ENCODE data around the gene NCKAP1. TPM values are rescaled to one million over a fixed set of nuclear protein-coding genes. Genes with fewer than 3 reads are reported as not detected.

Gene NCKAP1
- total and polyA plus RNA-seq, 2 of the 4 experiments (the other 2 are of a cell fraction): 91.1 to 160 TPM

GRCh38 chr2:183025993-183026392, 12.3 kb downstream of the NCKAP1 start:
- Histone ChIP-seq H2BK120ac (ENCODE audit: low read depth, low read length) (no peak overlapping the region), H3K27me3 (ENCODE audit: control insufficient read depth, insufficient read depth, low read length) (no peaks in the 10 kb centered on the region), H3K9me1 (ENCODE audit: insufficient read depth, low read length) (peaks cover 3% of the 10 kb centered on the region), H3K4me1 (ENCODE audit: control insufficient read depth, insufficient read depth, low read length) (peaks cover 6% of the 10 kb centered on the region), H3K9me3 (ENCODE audit: control insufficient read depth, insufficient read depth, low read length) (no peaks in the 10 kb centered on the region), H3K4ac (ENCODE audit: low read depth, low read length) (no peak overlapping the region), H2AK5ac (ENCODE audit: low read depth, low read length) (no peak overlapping the region), H4K20me1 (ENCODE audit: insufficient read depth, low read length) (peaks cover 69% of the 10 kb centered on the region), H3K14ac (replicated peaks; ENCODE audit: low read depth, low read length) (no peak overlapping the region; the same call in 1 of the 2 replicates), H2BK5ac (ENCODE audit: low read depth, low read length, poor library complexity, severe bottlenecking) (peak overlapping the region; percentile 41), H2BK20ac (ENCODE audit: low read depth, low read length) (no peak overlapping the region), H2AK9ac (replicated peaks; ENCODE audit: low read depth, low read length, poor library complexity) (no peak overlapping the region), H2BK15ac (ENCODE audit: low read depth, low read length) (no peak overlapping the region), H4K5ac (ENCODE audit: low read depth, low read length) (no peak overlapping the region), H3K4me3 (ENCODE audit: insufficient read depth, low read depth, low read length) (no peak overlapping the region), H3K27ac (ENCODE audit: insufficient read depth, low read length) (no peak overlapping the region), H4K8ac (ENCODE audit: low read depth in 2 of 2, low read length in 2 of 2) (no peak overlapping the region; a peak in 1 of 4 replicates), H2AFZ (replicated peaks; ENCODE audit: low read length, poor library complexity) (no peak overlapping the region), H3K79me1 (ENCODE audit: low read depth in 1 of 2, low read length in 2 of 2) (peaks cover 6 to 34% of the 10 kb centered on the region in 2 experiments), H3K36me3 (ENCODE audit: control insufficient read depth, insufficient read depth, low read length) (peaks cover 5% of the 10 kb centered on the region), H3K56ac (ENCODE audit: extremely low read depth, insufficient read depth, low read length) (no peak overlapping the region), H3K23ac (ENCODE audit: low read depth, low read length) (no peak overlapping the region), H3K9ac (ENCODE audit: low read depth, low read length) (no peak overlapping the region), H3K4me2 (ENCODE audit: low read depth, low read length) (peak overlapping the region; percentile 30; the same call in 1 of the 2 replicates), H3K18ac (ENCODE audit: low read depth, low read length) (no peak overlapping the region), H4K91ac (ENCODE audit: insufficient read depth, low read depth, low read length) (no peak overlapping the region)
- dilution Hi-C loops (cut with HindIII; ENCODE audit: low sequenced_read_pairs, unreplicated experiment): no loop called here
- WGBS, 2 experiments (ENCODE audit: extremely low coverage in 2 of 2, insufficient read length in 1 of 2): 100% methylated on average over 1 of the region's 3 CpGs; no CpG with 5 or more reads in 1 of the 2 experiments
- in situ Hi-C loops (cut with MboI; ENCODE audit: low sequenced_read_pairs): no loop called here
- TF ChIP-seq FOS (IDR thresholded peaks at IDR 0.05; ENCODE audit: low read depth, low read length) (no peak), RAD21 (IDR thresholded peaks at IDR 0.05; ENCODE audit: low read length) (no peak), BHLHE40 (IDR thresholded peaks at IDR 0.05; ENCODE audit: low read depth, low read length) (no peak), MAZ (IDR thresholded peaks at IDR 0.05; ENCODE audit: borderline replicate concordance, low read depth, low read length) (no peak), CEBPB (IDR thresholded peaks at IDR 0.05; ENCODE audit: low read depth, low read length) (no peak), MAFK (IDR thresholded peaks at IDR 0.05; ENCODE audit: low read depth, low read length) (no peak), ELK1 (IDR thresholded peaks at IDR 0.05; ENCODE audit: borderline replicate concordance, low read depth, low read length) (no peak), CHD1 (IDR thresholded peaks at IDR 0.05; ENCODE audit: low read depth, low read length) (no peak), SMC3 (IDR thresholded peaks at IDR 0.05; ENCODE audit: low read depth, low read length) (no peak), USF2 (IDR thresholded peaks at IDR 0.05; ENCODE audit: low read depth, low read length) (no peak), RFX5 (IDR thresholded peaks at IDR 0.05; ENCODE audit: low read depth, low read length) (no peak), NFE2L2 (IDR thresholded peaks at IDR 0.05; ENCODE audit: low read depth, low read length) (no peak), POLR2A (IDR thresholded peaks at IDR 0.05; ENCODE audit: low read depth, low read length) (no peak), CTCF (conservative IDR thresholded peaks at IDR 0.05; ENCODE audit: low read depth, low read length) (no peak), MXI1 (IDR thresholded peaks at IDR 0.05; ENCODE audit: borderline replicate concordance, low read depth, low read length) (no peak), RCOR1 (IDR thresholded peaks at IDR 0.05; ENCODE audit: insufficient replicate concordance, low read length) (no peak)
- POLR2A ChIA-PET (ENCODE audit: unreplicated experiment): no interaction called here
- CTCF ChIA-PET: no interaction called here
- ATAC-seq (ENCODE audit: low read depth) (no peak), DNase-seq (no peak)
- no TSS peak for BruUV-seq (replicated peaks)
- intact Hi-C loops (cut with micrococcal nuclease): no loop called here
